ENCODE results near the gene LKAAEAR1. TPM values are rescaled to one million over a fixed set of nuclear protein-coding genes. Genes with fewer than 3 reads are reported as not detected.

The LKAAEAR1 gene
- total and polyA plus RNA-seq, 2 donors, result 0.14 to 0.80 TPM

DNA sequence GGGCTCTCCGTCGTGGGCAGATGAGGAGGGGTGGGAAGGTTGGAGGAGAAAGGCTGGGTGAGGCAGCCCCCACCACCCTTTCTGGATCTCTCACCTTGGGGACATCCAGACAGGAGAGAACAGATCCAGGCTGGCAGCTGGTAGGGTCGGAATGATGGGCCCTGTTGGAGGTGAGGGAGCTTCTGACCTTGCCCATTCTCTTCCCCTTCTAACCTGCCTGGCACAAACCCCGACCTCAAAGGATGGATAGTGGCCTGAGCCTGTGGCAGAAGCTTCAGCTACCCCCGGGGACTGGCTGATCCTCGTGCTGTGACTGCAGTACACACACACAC lies 29.2 kb upstream of the LKAAEAR1 start:
- DNase-seq (ENCODE audit: low read depth in 6 of 9, low spot score in 9 of 9), result no peak

DNA sequence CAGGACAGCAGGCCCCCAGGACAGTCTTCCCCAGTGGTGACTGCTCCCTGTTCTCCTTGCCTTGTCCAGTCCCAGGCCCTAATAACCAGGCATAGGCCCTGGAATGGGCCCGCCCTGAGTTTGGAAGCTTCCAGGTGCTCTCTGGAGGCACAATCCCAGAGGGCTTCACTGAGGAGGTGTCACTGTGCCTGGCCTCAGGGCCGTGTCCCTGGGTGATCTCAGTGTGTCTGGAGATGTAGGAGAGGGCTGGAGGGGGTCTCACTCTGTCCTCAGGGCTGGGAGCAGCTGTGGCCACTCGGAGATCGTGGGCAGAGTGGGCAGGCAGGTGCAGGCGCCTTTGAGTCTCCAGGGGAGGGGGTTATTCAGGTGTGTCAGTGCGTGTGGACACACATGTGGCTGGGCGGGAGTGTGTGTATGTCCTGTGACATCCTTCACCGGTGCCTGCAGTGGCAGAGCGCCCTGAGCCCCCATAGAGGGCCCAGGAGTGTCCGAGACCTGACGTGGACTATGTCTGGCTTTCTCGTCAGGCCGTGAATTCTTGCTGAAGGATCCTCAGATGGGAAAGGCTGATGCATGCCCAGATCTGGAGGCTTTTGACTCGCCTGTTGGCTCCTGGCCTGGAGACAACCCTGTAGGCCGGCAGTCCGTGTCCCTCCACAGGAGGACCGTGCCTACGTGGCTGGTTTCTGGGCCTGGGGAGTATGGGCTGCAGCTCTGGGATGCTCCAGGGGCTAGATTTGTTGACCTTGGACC lies 28.7 kb upstream of the LKAAEAR1 start:
- Histone ChIP-seq H3K27me3 (ENCODE audit: control insufficient read depth in 2 of 2, insufficient read depth in 1 of 2, low read length in 1 of 2) (no peaks in the 10 kb centered on the region), H3K4me1 (ENCODE audit: control insufficient read depth in 2 of 2, insufficient read depth in 2 of 2, low read length in 2 of 2) (peaks cover 0 to under 1% of the 10 kb centered on the region in 2 donors), H3K36me3 (ENCODE audit: control insufficient read depth in 2 of 2, insufficient read depth in 2 of 2, low read length in 1 of 2) (no peaks in the 10 kb centered on the region), H3K9me3 (ENCODE audit: control insufficient read depth in 2 of 2, insufficient read depth in 1 of 2, low read length in 1 of 2) (no peaks in the 10 kb centered on the region), H3K4me3 (ENCODE audit: low read length in 2 of 2) (no peak overlapping the region), H3K27ac (ENCODE audit: low read depth in 1 of 2, low read length in 1 of 2) (no peak overlapping the region)
- DNase-seq (ENCODE audit: low read depth in 6 of 9, low spot score in 9 of 9), result no peak
- WGBS, result 96% methylated on average over 18 of the region's 18 CpGs

More for the DNA sequence above, 29.2 kb upstream of the LKAAEAR1 start:
- H3K9me3 ChIP-seq (ENCODE audit: control insufficient read depth in 2 of 2, insufficient read depth in 1 of 2, low read length in 1 of 2), result no peaks in the 10 kb centered on the region
- H3K27me3 ChIP-seq (ENCODE audit: control insufficient read depth in 2 of 2, insufficient read depth in 1 of 2, low read length in 1 of 2), result no peaks in the 10 kb centered on the region
- H3K4me1 ChIP-seq (ENCODE audit: control insufficient read depth in 2 of 2, insufficient read depth in 2 of 2, low read length in 2 of 2), result no peaks in the 10 kb centered on the region
- WGBS, result 94% methylated on average over 6 of the region's 6 CpGs
- no peak overlapping the region for H3K27ac ChIP-seq (ENCODE audit: low read depth in 1 of 2, low read length in 1 of 2)
- H3K36me3 ChIP-seq (ENCODE audit: control insufficient read depth in 2 of 2, insufficient read depth in 2 of 2, low read length in 1 of 2), result no peaks in the 10 kb centered on the region
- H3K4me3 ChIP-seq (ENCODE audit: low read length in 2 of 2), result no peak overlapping the region

DNA sequence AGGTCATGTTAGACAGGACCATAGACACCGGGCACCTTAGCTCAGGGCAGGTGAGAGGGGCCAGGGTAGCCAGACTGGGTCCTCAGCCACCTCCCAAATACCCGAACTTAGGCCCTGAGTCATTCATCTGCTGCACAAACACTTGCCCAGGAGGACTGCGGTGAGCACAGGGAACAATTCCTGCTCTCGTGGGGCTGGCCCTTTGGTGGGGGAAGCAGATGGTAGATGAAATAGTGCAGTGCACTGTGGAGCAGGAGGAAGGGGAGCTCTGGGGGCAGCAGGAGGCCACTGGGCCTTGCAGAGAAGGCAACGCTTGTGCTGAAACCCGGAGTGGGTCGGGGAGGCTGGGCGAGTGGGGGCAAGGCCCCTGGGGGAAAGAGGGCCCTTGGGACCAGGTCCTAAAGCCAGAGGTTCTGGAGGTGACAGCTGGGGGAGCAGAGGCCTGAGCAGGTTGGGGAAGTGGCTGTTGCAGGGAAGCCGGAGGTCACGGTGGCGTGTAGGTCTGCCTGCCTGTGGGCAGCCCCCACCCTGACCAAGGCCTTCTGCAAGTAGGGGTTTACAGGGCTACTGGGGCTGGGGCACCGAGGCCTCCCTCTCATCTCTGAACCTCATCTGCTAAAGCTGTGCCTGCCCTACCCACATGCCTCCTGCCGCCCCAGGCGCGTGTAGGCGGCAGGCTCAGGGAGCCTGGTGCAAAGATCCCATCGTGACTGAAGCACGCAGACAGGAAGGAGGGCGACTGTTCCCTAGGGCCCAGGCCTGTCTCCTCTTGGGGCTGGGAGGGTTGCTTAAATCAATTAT lies 27.8 kb upstream of the LKAAEAR1 start:
- no peak for DNase-seq (ENCODE audit: low read depth in 6 of 9, low spot score in 9 of 9)

GRCh38 chr20:64110411-64111068 lies 26.3 kb upstream of the LKAAEAR1 start:
- Histone ChIP-seq H3K36me3 (ENCODE audit: control insufficient read depth in 2 of 2, insufficient read depth in 2 of 2, low read length in 1 of 2) (no peaks in the 10 kb centered on the region), H3K27me3 (ENCODE audit: control insufficient read depth in 2 of 2, insufficient read depth in 1 of 2, low read length in 1 of 2) (peaks cover 0 to 10% of the 10 kb centered on the region in 2 donors), H3K4me3 (ENCODE audit: low read length in 2 of 2) (no peak overlapping the region), H3K9me3 (ENCODE audit: control insufficient read depth in 2 of 2, insufficient read depth in 1 of 2, low read length in 1 of 2) (no peaks in the 10 kb centered on the region), H3K4me1 (ENCODE audit: control insufficient read depth in 2 of 2, insufficient read depth in 2 of 2, low read length in 2 of 2) (peaks cover 0 to 11% of the 10 kb centered on the region in 2 donors), H3K27ac (ENCODE audit: low read depth in 1 of 2, low read length in 1 of 2) (no peak overlapping the region)
- WGBS, result 97% methylated on average over 10 of the region's 10 CpGs
- DNase-seq (ENCODE audit: low read depth in 6 of 9, low spot score in 9 of 9), result no peak

More for the DNA sequence above, 27.8 kb upstream of the LKAAEAR1 start:
- no peaks in the 10 kb centered on the region for H3K36me3 ChIP-seq (ENCODE audit: control insufficient read depth in 2 of 2, insufficient read depth in 2 of 2, low read length in 1 of 2)
- H3K27me3 ChIP-seq (ENCODE audit: control insufficient read depth in 2 of 2, insufficient read depth in 1 of 2, low read length in 1 of 2), result peaks cover 0 to 4% of the 10 kb centered on the region in 2 donors
- 66% methylated on average over 19 of the region's 19 CpGs for WGBS
- H3K4me3 ChIP-seq (ENCODE audit: low read length in 2 of 2), result no peak overlapping the region
- no peak overlapping the region for H3K27ac ChIP-seq (ENCODE audit: low read depth in 1 of 2, low read length in 1 of 2)
- H3K4me1 ChIP-seq (ENCODE audit: control insufficient read depth in 2 of 2, insufficient read depth in 2 of 2, low read length in 2 of 2), result peaks cover 0 to 9% of the 10 kb centered on the region in 2 donors
- H3K9me3 ChIP-seq (ENCODE audit: control insufficient read depth in 2 of 2, insufficient read depth in 1 of 2, low read length in 1 of 2), result no peaks in the 10 kb centered on the region

GRCh38 chr20:64109831-64110391 lies 25.7 kb upstream of the LKAAEAR1 start:
- DNase-seq (ENCODE audit: low read depth in 6 of 9, low spot score in 9 of 9), result no peak
- 74% methylated on average over 16 of the region's 16 CpGs for WGBS

GRCh38 chr20:64108731-64109681 lies 24.8 kb upstream of the LKAAEAR1 start:
- Histone ChIP-seq H3K27me3 (ENCODE audit: control insufficient read depth in 2 of 2, insufficient read depth in 1 of 2, low read length in 1 of 2) (peaks cover 0 to 15% of the 10 kb centered on the region in 2 donors), H3K36me3 (ENCODE audit: control insufficient read depth in 2 of 2, insufficient read depth in 2 of 2, low read length in 1 of 2) (no peaks in the 10 kb centered on the region), H3K4me1 (ENCODE audit: control insufficient read depth in 2 of 2, insufficient read depth in 2 of 2, low read length in 2 of 2) (peaks cover 0 to 11% of the 10 kb centered on the region in 2 donors), H3K4me3 (ENCODE audit: low read length in 2 of 2) (no peak overlapping the region), H3K27ac (ENCODE audit: low read depth in 1 of 2, low read length in 1 of 2) (no peak overlapping the region), H3K9me3 (ENCODE audit: control insufficient read depth in 2 of 2, insufficient read depth in 1 of 2, low read length in 1 of 2) (no peaks in the 10 kb centered on the region)
- WGBS, result 93% methylated on average over 26 of the region's 26 CpGs
- no peak for DNase-seq (ENCODE audit: low read depth in 6 of 9, low spot score in 9 of 9)

More at GRCh38 chr20:64109831-64110391, 25.7 kb upstream of the LKAAEAR1 start:
- H3K27ac ChIP-seq (ENCODE audit: low read depth in 1 of 2, low read length in 1 of 2), result no peak overlapping the region
- H3K9me3 ChIP-seq (ENCODE audit: control insufficient read depth in 2 of 2, insufficient read depth in 1 of 2, low read length in 1 of 2), result no peaks in the 10 kb centered on the region
- peaks cover 0 to 11% of the 10 kb centered on the region in 2 donors for H3K4me1 ChIP-seq (ENCODE audit: control insufficient read depth in 2 of 2, insufficient read depth in 2 of 2, low read length in 2 of 2)
- no peaks in the 10 kb centered on the region for H3K36me3 ChIP-seq (ENCODE audit: control insufficient read depth in 2 of 2, insufficient read depth in 2 of 2, low read length in 1 of 2)
- peaks cover 0 to 13% of the 10 kb centered on the region in 2 donors for H3K27me3 ChIP-seq (ENCODE audit: control insufficient read depth in 2 of 2, insufficient read depth in 1 of 2, low read length in 1 of 2)
- no peak overlapping the region for H3K4me3 ChIP-seq (ENCODE audit: low read length in 2 of 2)

DNA sequence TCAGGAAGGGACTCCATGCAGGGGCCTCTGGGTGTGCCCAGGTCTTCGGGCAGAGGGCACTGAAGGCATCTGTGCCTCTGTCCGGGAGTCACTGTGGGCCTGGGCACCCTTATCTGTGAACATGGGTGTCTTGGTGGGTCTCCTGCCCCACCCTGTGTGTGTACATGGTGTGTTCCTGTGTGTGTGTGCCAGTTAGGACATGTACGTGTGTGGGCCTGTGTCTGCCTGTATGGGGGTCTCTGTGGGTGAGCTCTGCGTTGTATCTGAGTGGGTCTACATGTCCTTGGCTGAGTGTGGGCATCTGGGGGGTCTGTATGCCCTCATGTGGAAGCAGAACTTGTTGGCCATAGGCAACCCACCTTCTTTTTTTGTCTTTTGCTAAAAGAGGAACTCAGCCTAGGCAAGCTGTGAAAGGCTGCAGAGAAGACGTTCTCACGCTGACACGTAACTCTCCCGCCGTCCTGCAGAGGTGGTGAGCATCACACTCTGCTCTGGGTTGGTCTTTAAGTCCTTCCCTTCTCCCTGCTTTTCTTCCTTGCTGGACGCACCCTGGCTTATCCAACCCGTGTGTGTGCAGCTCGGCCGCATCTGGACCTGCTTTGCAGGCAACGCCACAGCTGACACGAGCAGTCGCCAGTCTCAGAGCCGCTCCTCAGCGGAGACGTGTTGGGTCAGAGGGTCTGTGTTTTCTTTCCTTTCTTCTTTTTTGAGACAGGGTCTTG lies 23.7 kb upstream of the LKAAEAR1 start:
- H3K4me3 ChIP-seq (ENCODE audit: low read length in 2 of 2), result no peak overlapping the region
- peaks cover 7 to 26% of the 10 kb centered on the region in 2 donors for H3K27me3 ChIP-seq (ENCODE audit: control insufficient read depth in 2 of 2, insufficient read depth in 1 of 2, low read length in 1 of 2)
- H3K27ac ChIP-seq (ENCODE audit: low read depth in 1 of 2, low read length in 1 of 2), result no peak overlapping the region
- H3K4me1 ChIP-seq (ENCODE audit: control insufficient read depth in 2 of 2, insufficient read depth in 2 of 2, low read length in 2 of 2), result peaks cover 0 to 11% of the 10 kb centered on the region in 2 donors
- DNase-seq (ENCODE audit: low read depth in 6 of 9, low spot score in 9 of 9), result no peak
- H3K36me3 ChIP-seq (ENCODE audit: control insufficient read depth in 2 of 2, insufficient read depth in 2 of 2, low read length in 1 of 2), result no peaks in the 10 kb centered on the region
- H3K9me3 ChIP-seq (ENCODE audit: control insufficient read depth in 2 of 2, insufficient read depth in 1 of 2, low read length in 1 of 2), result no peaks in the 10 kb centered on the region
- WGBS, result 46% methylated on average over 19 of the region's 19 CpGs
